22Rv1 (cell line): ENCODE data around the gene COL5A3.

Source experiments
- H3K27ac ChIP-seq: fragments of 450-650 bp; 2 replicates; pipeline ENCODE4 v1.5.1; 2017
- CTCF ChIP-seq: fragments of 450-650 bp; IDR thresholded peaks from 2 replicates; pipeline ENCODE4 v1.5.1; 2017; ENCODE audit warnings: mild to moderate bottlenecking
- ZFX ChIP-seq: fragments of 450-650 bp; IDR thresholded peaks from 2 replicates; pipeline ENCODE4 v1.6.1; 2017; ENCODE audit warnings: antibody characterized with exemption, borderline replicate concordance

Gene COL5A3

DNA sequence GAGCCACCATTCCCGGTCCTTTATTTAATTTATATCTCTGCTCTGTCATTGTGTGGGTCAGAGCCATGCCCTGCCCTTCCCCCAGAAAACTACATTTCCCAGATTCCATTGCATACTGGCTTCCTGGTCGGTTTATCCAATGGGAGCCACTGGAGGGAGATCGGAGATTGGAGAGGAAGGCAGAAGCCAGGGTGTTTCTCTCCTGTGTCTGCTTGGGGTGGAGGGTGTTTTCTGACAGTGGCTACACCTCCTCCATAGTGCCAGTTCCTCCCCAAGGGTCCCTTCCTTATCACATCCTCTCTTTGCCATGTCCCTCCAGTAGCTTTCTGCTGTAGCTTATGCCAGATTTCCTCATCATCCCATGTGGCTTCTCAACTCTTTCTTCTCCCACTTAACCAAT is 93.0 kb downstream of the COL5A3 start:
- TF ChIP-seq ZFX (no peak), CTCF (no peak)
- no peak overlapping the region for H3K27ac ChIP-seq

GRCh38 chr19:9916719-9917118 is 93.6 kb downstream of the COL5A3 start:
- TF ChIP-seq CTCF (no peak), ZFX (no peak)
- no peak overlapping the region for H3K27ac ChIP-seq

DNA sequence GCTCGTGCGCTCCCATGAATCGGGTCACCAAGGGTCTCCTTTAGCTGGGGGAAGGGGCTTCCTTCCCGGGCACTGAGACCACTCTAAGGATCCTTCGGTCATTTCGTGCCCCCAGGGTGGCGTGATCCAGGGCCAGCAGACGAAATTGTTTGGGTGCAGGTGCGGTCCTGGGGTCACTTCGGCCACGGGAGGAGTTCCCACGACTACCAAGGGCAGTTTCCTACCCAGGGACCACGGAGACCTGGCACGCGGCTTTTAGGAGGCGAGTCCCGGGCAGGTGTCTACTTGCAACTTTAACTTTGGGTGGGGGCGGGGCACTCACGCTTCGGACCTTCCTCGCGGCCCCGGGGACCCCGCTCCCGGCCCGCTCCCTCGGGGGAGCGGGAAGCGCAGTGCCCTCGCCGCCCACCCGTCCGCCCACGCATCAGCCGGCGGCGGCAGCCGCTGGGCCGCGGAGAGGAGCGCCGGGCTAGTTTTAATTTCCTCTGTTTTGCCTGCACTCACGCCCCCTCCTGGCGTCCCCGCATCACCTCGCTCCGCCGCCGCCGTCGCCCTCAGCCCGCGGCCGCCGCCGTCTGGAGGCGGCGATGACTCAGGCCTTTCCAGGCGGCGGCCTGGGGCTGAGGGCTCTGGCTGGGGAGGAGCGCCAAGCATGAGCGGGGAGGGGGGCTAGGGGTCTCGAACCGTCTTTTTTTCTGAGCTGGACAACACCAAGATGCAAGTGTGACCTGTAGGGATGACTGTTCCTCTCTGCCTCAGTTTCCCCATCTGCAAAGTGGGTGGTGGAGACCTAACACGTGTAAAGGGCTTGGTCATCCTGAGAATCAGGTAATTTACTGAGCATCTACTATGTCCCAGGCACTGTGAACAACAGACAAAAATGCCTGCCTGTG is 95.7 kb downstream of the COL5A3 start:
- TF ChIP-seq ZFX (no peak), CTCF (peak; percentile 91)
- H3K27ac ChIP-seq = peak overlapping the region; percentile 22; the same call in 1 of the 2 replicates

DNA sequence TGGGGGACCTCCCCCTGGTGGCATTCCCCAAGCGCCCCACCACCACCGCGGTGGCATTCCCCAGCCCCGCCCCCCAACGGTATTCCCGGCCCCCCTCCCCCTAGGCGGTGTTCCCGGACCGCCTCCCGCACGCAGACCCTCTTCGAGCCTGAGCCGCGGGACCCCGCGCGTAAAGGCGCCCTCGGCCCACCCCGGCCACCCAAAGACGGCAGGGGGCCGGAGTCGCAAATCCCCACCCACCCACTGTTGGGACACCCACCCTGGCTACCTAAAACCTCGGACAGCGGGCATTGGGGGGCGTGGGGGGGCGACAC is 96.3 kb downstream of the COL5A3 start:
- H3K27ac ChIP-seq = no peak overlapping the region
- TF ChIP-seq ZFX = no peak
- TF ChIP-seq CTCF = no peak

GRCh38 chr19:9913237-9914000 is 96.9 kb downstream of the COL5A3 start:
- H3K27ac ChIP-seq = no peak overlapping the region
- TF ChIP-seq CTCF = no peak
- TF ChIP-seq ZFX = no peak

- no peak overlapping the region for H3K27ac ChIP-seq
- TF ChIP-seq ZFX (no peak), CTCF (no peak)
Measured at GRCh38 chr19:9912551-9913236, 97.6 kb downstream of the COL5A3 start.
